SK-N-SH (cell line): ENCODE data around the gene PACSIN2.

Experiments
- EZH2phosphoT487 ChIP-seq: fragments of 200-600 bp; sonication (generic); IDR thresholded peaks from 2 replicates; pipeline ENCODE4 v1.6.1; 2017; ENCODE audit warnings: low read depth, mixed run types, mild to moderate bottlenecking, antibody characterized with exemption, moderate library complexity, borderline replicate concordance
- FOSL2 ChIP-seq: IDR thresholded peaks from 2 replicates; pipeline ENCODE4 v1.4.0; 2012; ENCODE audit warnings: low read depth, mild to moderate bottlenecking, moderate library complexity, borderline replicate concordance
- JUND ChIP-seq: IDR thresholded peaks from 2 replicates; pipeline ENCODE4 v1.4.0; 2012
- NRF1 ChIP-seq: IDR thresholded peaks from 2 replicates; pipeline ENCODE4 v1.6.1; 2012; ENCODE audit warnings: low read depth, mild to moderate bottlenecking, low read length
- POLR2AphosphoS5 ChIP-seq: IDR thresholded peaks from 2 replicates; pipeline ENCODE4 v1.6.1; 2012; ENCODE audit warnings: low read depth, low read length
- SIN3A ChIP-seq: IDR thresholded peaks from 2 replicates; pipeline ENCODE4 v1.6.1; 2012; ENCODE audit warnings: low read depth, mild to moderate bottlenecking, low read length, moderate library complexity, borderline replicate concordance
- SMC3 ChIP-seq: IDR thresholded peaks from 2 replicates; pipeline ENCODE4 v1.6.1; 2012; ENCODE audit warnings: low read depth, low read length, improper control_type of control experiment
- TCF12 ChIP-seq: IDR thresholded peaks from 2 replicates; pipeline ENCODE4 v1.4.0; 2012
- TF ChIP-seq, protein P1 (sequence below): fragments of 200-600 bp; sonication (generic); IDR thresholded peaks from 2 replicates; pipeline ENCODE4 v1.6.1; 2017; ENCODE audit warnings: antibody characterized with exemption, mild to moderate bottlenecking, moderate library complexity
- TF ChIP-seq, protein P2 (sequence below): IDR thresholded peaks from 2 replicates; pipeline ENCODE4 v1.4.0; 2012; ENCODE audit warnings: low read depth
- TF ChIP-seq, protein P3 (sequence below): IDR thresholded peaks from 2 replicates; pipeline ENCODE4 v1.4.0; 2012; ENCODE audit warnings: low read depth, borderline replicate concordance

DNA sequence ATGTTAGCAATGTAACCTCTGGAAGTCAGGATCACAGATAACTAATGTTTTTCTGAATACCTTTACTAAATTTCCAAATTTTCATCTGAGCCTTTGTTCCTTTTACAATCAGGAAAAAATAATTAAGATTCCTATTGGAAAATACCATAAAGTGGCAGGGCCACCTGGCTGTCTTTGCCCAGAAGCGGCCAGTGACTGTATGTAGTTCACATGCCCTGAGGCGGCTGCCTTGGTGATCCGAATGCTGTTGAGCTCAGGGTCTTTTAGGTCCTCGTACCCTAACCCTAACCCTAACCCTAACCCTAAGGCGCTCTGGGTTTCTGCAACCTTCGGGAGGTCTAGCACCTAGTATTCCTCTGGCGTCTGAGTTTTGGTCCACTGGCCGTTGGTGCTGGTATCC is 149.4 kb downstream of the PACSIN2 start:
- no peak for TF ChIP-seq TCF12
- TF ChIP-seq, protein P1, sequence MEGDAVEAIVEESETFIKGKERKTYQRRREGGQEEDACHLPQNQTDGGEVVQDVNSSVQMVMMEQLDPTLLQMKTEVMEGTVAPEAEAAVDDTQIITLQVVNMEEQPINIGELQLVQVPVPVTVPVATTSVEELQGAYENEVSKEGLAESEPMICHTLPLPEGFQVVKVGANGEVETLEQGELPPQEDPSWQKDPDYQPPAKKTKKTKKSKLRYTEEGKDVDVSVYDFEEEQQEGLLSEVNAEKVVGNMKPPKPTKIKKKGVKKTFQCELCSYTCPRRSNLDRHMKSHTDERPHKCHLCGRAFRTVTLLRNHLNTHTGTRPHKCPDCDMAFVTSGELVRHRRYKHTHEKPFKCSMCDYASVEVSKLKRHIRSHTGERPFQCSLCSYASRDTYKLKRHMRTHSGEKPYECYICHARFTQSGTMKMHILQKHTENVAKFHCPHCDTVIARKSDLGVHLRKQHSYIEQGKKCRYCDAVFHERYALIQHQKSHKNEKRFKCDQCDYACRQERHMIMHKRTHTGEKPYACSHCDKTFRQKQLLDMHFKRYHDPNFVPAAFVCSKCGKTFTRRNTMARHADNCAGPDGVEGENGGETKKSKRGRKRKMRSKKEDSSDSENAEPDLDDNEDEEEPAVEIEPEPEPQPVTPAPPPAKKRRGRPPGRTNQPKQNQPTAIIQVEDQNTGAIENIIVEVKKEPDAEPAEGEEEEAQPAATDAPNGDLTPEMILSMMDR = no peak
- TF ChIP-seq, protein P2, sequence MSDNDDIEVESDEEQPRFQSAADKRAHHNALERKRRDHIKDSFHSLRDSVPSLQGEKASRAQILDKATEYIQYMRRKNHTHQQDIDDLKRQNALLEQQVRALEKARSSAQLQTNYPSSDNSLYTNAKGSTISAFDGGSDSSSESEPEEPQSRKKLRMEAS = no peak
- TF ChIP-seq, protein P3, sequence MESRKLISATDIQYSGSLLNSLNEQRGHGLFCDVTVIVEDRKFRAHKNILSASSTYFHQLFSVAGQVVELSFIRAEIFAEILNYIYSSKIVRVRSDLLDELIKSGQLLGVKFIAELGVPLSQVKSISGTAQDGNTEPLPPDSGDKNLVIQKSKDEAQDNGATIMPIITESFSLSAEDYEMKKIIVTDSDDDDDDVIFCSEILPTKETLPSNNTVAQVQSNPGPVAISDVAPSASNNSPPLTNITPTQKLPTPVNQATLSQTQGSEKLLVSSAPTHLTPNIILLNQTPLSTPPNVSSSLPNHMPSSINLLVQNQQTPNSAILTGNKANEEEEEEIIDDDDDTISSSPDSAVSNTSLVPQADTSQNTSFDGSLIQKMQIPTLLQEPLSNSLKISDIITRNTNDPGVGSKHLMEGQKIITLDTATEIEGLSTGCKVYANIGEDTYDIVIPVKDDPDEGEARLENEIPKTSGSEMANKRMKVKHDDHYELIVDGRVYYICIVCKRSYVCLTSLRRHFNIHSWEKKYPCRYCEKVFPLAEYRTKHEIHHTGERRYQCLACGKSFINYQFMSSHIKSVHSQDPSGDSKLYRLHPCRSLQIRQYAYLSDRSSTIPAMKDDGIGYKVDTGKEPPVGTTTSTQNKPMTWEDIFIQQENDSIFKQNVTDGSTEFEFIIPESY = no peak
- TF ChIP-seq JUND = no peak
- TF ChIP-seq EZH2phosphoT487 = no peak
- no peak for TF ChIP-seq SIN3A
- no peak for TF ChIP-seq POLR2AphosphoS5
- no peak for TF ChIP-seq NRF1
- TF ChIP-seq FOSL2 = no peak
- no peak for TF ChIP-seq SMC3
